Measurements from ENCODE around the gene TUBB2A.
"Not testable (repeated sequence)": the region's sequence is repeated elsewhere in the genome, so short reads cannot be mapped to it uniquely, and the experiment has no call there.

TUBB2A gene

DNA sequence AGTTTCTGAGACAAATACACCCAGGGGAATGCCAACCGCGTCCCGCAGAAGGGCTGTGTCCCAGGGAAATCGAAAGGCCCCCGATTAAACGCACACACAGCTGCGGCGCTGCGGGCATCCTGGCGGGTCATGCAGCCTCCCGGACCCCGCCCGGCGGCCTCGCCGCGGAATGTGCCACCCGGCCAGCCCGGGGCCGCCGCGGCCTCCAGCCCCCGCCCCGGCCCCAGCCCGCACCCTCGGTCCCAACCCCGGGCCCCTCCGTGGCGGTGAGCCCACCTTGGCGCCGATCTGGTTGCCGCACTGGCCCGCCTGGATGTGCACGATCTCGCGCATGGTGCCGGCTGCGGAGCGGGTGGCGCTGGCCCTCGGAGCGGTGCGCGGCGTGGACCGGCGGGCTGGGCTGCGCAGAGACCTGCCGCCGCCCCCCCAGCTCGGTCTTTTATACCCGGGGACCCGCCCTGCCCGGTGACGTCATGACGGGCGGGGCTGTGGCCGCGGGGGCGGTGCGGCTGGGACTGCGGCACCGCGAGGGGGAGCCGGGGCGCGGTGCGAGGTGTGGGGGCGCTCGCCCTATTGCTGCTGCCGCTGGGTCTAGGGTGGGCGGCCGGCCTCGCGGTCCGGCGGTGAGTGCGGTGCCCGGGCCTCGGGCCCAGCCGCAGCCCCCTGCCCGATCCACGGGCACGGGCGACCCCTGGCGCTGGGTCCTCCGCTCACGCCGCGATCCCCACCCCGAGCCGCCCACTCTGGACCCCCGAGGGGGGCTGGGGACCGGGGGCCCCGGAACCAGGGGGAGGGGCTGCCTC, at the start of gene TUBB2A:
TUBB2A (minus strand) TSS at position 414 of the 803 bp plus-strand sequence; CDS start at position 333, 81 bp downstream.
- peak; percentile 77 for DNase-seq (ENCODE audit: low read depth)

DNA sequence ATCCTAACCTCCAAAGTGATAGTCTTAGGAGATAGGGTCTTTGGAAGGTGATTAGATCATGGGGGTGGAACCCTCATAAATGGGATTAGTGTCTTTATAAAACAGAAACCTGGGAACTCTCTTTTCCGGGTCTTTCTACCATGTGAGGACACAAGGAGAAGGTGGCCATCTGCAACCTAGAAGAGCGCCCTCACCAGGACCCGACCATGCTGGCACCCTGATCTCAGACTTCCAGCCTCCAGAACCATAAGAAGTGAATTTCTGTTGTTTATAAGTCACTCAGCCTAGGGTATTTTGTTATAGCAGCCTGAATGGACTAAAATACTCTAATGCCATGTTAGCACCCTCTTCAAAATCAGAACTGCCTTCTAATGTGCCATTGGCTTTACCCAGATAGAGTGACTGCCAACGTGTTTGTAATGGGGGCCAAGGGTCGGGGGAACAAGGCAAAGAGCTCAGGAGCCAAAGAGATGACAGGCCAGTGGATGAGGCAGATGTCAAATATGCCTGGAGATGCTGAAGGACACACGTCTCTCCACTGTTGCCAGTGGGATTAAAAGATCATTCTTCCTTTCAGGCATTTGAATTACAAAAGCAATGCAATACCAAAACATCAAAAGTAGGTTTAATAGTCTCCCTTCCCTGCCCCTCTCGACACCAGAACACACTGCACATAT, 49.1 kb upstream of the TUBB2A start:
- no peak for DNase-seq (ENCODE audit: low read depth)

DNA sequence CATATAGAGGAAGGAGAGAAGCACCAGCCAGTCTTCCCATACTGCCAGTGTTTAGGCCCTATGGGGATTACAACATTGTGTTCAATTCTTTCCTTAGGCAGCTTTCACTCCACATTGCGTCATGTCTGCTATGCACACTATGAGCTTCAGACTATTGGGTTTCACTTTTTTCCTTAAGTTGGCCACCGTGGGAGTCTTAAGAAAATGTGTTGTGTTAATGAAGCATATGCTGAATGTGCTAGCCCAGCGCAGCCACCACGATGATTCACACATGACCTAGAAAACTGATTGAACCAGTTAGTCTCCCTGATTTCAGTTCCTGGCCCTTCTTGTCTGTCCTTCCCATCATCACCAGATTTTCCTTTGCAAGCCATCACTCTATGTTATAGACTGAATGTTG, 48.6 kb upstream of the TUBB2A start:
- DNase-seq (ENCODE audit: low read depth): peak; percentile 99

DNA sequence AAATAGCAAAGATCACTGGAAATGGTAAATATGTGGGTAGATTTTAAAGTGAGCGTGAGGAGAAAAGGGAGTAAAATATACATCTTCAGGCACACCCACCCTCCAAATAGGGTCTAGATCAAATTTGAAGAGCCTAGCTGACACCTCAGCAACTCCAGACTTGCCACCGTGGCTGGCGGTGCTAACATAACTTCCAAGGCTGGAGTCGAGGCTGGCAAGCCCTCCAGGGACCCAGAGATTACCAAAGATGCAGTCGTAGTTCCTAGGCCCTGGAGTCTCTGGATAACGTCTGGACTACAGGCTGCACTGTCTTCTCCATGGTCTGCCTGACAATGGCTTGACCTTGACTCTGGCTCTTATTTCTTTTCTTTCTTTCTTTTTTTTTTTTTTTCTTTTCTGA, 47.6 kb upstream of the TUBB2A start:
- DNase-seq (ENCODE audit: low read depth): no peak

DNA sequence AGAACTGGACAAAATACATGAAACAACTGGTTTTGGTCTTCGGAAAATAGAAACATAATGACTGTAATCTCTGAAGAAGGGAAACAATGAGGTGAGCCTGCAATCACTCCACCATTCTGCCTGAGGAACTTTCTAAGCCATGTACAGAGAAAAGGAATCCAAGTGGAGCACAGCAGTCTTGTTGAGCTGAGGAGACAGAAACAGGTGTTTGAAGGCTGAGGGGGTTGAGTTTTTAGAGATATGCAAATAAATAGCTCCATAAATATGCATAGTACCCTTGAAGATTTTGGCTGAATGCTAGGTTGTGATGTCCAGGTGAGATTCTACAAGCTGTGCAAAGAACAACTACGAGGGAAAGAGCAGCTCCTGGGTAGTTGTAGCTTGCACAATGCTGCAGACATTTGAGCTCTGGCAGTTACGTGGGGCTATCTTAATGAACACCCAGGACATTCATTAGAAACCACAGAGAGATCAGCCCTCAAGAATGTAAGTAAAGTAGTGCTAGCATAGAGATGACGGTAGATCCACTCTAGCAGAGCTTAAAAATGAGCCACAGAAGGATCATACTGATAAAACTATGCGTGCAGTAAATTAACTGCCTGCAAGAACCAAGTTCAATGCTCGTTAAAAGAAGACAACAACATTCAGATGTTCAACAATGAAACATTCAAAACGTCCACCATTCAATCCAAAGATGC, 45.8 kb upstream of the TUBB2A start:
- peak; percentile 95 for DNase-seq (ENCODE audit: low read depth)

DNA sequence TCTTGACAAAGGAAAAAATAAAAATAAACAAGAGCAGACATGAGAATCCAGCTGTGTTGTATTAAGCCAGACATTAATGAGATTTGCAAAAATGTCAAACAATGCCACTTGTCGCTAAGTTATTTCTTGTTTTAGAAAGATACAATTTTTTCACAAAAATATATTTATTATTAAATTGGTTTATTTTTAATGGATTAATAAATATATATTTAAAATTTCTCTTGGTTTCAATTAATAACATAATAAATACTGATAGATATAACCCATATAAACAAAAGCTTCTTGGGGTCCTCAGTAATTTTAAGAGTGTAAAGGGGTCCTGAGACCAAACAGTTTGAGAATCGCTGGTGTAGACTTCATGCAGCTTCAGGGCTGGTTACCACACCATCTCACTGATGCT, 44.0 kb upstream of the TUBB2A start:
- no peak for DNase-seq (ENCODE audit: low read depth)

DNA sequence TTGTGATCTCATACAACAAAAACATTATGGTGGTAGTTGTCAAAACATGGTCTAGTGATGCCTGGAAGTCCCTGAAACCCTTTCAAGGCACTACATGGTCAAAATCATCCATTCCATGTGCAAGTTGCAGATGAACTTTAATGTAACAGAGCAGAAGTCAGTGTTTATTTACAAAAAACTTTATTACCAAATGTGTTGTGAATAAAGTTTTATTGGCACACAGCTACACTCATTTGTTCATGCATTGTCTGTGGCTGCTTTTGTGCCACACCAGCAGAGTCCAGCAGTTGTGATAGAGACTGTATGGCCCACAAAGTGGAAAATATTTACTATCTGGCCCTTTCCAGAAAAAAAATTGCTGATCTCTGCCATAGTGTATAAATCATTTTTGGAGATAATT, 43.3 kb upstream of the TUBB2A start:
- DNase-seq (ENCODE audit: low read depth): no peak

DNA sequence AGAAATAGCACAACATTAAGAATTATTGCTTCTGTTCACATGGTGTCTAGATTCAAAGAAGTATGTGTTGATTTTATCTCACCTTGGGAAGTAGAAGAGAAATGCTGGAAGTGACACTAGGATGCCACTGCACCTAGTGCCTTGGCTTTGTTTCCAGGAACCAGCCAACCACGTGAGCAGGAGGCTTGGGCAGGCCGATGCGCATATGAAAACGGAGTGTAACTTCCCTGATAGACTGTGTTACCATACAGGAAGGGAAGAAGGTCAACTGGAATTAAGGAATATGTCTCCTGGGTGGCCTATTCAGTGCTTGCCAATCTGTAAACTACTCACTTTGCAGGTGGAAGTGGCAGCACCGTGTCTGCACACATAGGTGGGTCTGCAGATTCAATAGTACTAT, 42.0 kb upstream of the TUBB2A start:
- no peak for DNase-seq (ENCODE audit: low read depth)

DNA sequence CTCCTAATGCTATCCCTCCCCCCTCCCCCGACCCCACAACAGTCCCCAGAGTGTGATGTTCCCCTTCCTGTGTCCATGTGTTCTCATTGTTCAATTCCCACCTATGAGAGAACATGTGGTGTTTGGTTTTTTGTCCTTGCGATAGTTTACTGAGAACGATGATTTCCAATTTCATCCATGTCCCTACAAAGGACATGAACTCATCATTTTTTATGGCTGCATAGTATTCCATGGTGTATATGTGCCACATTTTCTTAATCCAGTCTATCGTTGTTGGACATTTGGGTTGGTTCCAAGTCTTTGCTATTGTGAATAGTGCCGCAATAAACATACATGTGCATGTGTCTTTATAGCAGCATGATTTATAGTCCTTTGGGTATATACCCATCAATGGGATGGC, 40.4 kb upstream of the TUBB2A start:
- not testable (repeated sequence) for DNase-seq (ENCODE audit: low read depth)

DNA sequence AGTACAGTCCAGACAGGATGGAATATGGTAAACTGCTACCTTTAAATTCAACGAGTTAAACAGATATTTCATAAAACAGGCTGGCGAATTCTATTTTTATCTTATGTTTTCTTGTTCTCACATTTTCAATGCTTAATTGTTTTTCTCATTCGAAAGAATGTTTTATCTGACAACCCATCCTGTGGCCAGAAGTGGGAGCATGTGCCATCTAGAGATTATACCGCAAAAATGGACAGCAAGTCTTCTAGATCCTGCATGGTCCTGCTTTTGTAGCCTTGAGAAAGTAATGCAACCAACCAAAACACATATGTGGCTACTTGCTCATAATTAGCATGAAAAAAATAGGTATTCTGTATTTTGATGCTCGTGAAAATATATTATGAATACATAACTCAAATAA, 39.4 kb upstream of the TUBB2A start:
- no peak for DNase-seq (ENCODE audit: low read depth)

DNA sequence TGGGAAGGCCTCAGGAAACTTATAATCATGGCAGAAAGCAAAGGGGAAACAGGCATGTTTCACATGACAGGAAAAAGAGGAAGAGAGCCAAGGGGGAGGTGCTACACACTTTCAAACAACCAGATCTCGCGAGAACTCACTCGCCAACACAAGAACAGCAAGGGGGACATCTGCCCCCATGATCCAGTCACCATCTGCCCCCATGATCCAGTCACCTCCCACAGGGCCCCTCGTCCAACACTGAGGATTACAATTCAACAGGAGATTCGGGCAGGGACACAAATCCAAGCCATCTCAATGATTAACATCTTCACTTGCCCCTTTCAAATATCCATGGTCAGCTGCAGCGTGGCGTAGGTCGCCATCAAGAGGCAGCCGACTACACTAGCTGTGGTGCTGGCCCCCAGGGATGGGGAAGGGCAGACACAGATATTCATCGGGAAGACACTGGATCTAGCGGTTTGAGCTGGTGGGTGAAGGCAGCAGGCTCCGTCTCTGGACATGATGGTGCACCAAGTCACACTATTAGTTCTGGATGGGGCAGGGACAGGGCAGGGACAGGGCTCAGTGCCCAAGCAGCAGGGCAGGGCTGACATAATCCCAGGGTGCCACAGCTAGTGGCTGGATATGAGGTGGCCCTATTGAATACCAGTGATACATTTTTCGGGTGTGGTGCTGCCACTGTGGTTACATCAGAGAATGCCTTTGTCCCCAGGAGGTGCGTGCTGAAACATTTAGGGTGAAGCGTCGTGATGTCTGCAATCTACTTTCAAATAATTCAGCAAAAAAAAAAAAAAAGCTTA, 38.6 kb upstream of the TUBB2A start:
- no peak for DNase-seq (ENCODE audit: low read depth)

DNA sequence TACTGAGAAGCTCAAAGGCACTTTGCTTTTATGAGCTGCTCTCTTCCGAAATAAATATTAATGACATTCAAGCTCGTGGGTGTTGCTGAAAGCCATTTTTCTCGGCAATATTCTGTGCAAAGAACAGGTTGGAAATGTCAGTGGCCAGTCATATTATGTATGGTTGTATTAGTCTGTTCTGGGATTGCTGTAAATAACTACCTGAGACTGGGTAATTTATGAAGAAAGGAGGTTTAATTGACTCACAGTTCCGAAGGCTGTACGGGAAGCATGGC, 38.0 kb upstream of the TUBB2A start:
- DNase-seq (ENCODE audit: low read depth): no peak

DNA sequence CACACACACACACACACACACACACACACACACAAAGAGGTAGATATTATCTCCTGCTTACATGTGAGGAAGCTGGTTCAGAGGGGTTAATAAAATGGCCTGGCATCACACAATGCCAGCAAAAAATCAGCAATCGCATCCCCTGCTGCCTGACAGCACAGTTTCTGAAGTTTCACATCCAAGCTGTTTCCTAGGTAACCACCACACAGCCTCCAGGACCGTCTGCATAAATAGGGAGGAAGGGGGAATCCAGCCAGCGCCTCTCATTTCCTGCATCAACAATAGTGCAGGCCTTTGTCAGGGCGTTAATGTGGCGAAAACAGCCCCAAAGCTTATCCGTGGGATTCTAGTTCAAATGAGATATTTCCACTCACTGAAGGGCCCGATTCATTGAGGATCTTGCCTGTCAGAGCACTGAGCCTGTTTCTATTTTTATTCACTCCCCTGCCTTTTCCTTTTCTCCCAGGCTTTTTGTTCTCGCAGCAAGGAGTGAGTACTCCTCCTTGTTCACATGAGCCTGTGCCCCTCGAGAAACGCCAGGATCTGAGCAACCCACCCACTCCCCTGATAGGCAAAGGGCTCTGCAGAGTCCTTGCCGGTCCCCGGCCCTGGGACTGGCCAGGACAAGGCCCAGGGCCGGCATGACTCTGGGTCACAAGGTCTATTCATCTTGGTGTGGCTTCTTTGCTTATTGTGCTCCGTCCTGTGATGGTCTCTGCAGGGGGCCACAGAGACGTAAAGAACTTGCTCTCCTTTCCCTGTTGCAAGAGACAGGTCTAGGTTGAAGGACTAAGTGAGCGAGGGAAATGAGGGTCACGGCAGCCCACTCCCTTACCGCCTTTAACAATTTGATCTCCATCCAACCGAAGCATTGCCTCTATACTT, 37.4 kb upstream of the TUBB2A start:
- no peak for DNase-seq (ENCODE audit: low read depth)

DNA sequence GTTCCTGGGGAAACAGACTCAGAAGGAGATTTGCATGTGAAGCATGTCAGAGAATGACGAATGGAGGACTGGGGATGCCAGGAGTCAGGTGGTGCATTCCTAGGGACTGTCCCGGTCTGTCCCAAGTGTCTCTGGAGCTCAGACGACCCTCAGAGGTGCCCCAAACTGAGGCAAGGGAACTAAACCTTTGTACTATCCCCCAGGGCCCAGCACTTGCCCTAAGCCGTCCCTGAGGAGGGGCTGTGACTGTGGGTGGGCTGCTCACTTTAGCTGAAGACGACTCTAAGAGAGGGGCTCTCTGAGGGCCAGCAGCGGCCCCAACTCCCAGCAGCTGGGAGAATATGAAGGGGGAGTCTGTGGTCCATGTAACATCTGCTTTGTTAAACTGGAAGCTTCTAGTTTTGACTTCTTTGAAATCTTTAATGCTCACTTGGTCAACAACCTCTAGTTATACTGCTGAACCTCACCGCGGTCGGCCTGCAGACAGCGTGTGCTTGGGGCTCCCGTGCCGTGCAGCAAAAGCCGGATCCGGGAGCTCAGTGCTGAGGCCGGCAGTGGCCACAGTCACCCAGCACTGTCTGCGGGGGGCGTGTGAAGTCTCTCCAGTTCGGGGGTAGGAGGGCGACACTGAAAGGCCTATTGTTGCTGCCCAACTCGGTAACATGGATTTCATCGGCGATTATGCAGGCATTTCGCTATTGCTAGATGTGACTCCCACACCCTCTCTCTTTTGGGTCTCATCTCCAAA, 35.9 kb upstream of the TUBB2A start:
- no peak for DNase-seq (ENCODE audit: low read depth)

DNA sequence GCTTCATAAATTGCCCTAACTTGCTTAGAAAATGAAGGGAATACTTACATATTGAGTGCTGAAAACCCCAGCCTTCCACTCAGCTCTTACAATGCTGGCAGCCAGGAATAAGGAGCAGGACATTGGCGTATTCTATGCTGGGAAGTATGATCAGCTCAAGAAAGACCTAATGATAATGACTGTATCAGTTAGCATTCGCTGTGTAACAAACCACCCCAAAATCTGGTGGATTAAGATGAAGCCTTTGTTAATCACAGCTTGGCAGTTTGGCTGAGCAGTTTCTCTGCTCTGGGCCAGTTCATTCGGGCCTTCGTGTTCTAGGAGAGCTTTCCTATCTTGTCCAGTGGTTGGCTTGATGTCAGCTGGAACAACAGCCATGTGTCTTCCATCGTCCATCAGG, 33.4 kb upstream of the TUBB2A start:
- no peak for DNase-seq (ENCODE audit: low read depth)

DNA sequence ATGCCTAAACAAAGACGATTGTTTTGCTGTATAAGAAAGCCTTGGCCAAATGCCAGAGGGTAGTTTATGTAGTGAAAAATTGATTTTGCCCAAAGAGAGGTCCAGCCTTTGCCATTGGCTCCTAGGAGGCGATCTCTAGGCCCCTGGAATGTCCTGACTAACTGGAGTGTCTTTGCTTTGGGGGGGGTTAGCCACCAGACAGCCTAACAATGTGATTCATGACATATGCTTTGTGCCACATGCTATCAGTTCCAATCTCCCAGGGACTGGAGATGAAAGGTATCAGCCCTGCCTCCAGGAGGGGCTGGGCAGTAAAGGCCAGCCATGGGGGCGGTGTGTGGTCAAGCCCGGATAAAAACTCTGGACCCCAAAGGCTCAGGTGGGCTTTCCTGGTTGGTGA, 32.7 kb upstream of the TUBB2A start:
- no peak for DNase-seq (ENCODE audit: low read depth)

DNA sequence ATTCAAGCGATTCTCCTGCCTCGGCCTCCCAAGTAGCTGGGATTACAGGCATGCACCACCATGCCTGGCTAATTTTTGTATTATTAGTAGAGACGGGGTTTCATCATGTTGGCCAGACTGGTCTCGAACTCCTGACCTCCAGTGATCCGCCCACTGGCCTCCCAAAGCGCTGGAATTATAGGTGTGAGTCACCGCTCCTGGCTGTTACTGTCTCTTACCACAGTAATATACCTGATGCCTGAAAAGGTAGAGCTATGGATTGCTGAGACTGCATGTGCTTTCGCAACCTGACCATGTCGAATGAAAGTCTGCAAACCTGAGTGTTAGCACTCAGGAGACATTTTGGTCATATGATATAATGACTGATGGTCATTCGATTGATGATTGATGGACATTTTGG, 31.8 kb upstream of the TUBB2A start:
- peak; percentile 12 for DNase-seq (ENCODE audit: low read depth)

DNA sequence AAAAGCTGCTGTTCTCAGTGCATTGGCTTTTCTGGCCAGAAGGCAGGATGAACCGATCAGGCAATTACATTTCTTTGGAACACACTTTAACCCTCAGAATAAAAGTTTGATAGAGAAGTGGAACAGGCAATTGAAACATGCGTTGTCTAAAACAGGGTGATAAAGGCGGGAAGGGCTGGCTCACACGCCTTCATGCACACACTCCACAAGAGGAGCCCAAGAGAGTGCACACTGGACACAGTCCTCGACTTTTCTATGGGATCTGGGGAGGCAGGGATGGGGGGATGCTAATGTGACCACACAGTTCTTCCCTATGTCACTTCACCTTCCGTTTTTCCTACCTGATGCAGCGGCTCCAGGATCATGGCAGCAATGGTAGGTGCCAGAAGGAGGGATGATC, 30.9 kb upstream of the TUBB2A start:
- DNase-seq (ENCODE audit: low read depth): no peak

DNA sequence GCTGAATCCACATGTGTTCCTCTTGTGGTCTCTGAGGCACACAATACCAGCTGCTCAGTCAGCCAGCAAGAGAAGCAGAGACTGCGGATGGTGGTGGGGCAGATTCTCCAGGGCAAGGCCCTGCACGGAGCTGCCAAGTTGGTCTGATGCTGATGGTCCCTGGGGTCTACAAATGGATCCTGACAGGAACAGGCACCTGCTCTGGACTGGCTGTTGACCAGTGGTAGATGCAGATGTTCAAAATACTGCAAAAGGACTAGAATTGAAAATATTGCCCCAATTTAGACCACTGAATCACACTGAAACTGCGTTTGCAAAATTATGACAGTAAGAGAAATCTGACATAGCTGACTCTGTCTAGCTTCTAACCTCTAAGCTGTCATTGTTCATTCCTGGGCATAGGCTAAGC, 29.6 kb upstream of the TUBB2A start:
- DNase-seq (ENCODE audit: low read depth): no peak

DNA sequence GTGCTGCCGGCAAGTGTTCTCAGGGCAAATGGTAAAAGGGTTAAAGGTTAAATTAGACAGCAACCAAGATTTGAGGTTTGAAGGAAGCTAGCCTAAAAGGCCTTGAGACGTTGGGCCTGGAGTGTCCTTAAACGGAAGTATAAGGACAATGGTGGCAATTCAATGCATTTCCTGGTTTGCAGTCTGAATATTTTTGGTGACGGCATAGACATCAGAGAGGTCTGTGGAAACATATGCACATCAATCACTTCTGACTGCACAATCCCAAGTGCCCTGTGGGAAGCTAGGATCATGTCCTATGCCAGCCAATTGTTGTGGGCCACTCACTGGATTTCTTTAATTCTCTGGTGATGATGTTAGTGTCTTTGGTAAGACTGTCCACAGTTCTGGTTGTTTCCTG, 25.7 kb upstream of the TUBB2A start:
- no peak for DNase-seq (ENCODE audit: low read depth)

DNA sequence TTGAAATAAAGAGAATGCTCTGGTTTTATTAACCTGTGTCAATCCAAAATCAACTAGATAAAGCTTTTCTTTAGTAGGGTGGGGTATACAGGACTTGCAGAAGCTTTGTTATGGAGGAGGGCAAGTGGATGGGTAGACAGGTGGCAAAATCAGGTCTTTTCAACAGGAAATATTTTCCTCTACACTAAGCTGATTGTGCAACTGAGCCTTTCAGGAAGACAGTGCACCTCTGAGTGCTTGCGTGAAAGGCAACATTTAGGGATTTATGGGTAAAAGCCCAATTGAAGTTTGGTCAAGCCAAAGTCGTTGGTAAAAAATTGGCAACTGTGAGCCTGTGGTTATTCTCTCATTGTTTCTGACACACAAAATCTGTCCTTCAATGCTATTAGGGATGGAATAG, 23.8 kb upstream of the TUBB2A start:
- no peak for DNase-seq (ENCODE audit: low read depth)

All from iris pigment epithelial cell (primary cell).